Activated T-helper 1 cell treated with anti-CD3 and anti-CD28 coated beads, Interleukin-2, amount 50 U/mL, for 16 hours (primary cell): Measurements from ENCODE around the gene LRRC73.
A peak's percentile ranks its signal among the peaks of the same experiment; 100 is the strongest.
"Not testable (repeated sequence)": the region's sequence is repeated elsewhere in the genome, so short reads cannot be mapped to it uniquely, and the experiment has no call there.

Experiments
- DNase-seq, 2 donors: peaks; one replicate each; pipeline ENCODE4 v3.0.0-alpha.2; 2020; ENCODE audit warnings: low read depth in 1 of 2, low spot score in 1 of 2

The LRRC73 gene

GRCh38 chr6:43511824-43512415, 1.8 kb upstream of the LRRC73 start:
- DNase-seq = no peak

DNA sequence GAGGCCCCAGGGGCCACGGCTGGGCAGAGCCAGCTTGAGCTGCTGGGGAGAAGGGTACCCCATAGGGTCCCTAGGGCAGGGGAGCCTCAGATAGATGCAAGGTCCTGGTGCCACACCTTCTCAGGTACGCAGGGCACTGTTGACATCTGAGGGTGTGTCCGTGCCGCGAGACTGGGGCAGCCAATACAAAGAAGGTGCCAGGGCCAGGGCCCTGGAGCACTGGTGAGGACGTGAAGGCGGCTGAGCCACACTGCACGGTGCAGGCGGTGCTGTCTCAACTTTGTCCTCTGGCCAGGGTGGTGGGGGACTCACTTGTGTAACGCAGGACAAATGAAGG, 649 bp upstream of the LRRC73 start:
- DNase-seq = no peak

- no peak for DNase-seq
Observed at GRCh38 chr6:43509142-43509983, 783 bp downstream of the LRRC73 start.

- no peak for DNase-seq
Observed at GRCh38 chr6:43508481-43509141, 1.5 kb downstream of the LRRC73 start.

DNA sequence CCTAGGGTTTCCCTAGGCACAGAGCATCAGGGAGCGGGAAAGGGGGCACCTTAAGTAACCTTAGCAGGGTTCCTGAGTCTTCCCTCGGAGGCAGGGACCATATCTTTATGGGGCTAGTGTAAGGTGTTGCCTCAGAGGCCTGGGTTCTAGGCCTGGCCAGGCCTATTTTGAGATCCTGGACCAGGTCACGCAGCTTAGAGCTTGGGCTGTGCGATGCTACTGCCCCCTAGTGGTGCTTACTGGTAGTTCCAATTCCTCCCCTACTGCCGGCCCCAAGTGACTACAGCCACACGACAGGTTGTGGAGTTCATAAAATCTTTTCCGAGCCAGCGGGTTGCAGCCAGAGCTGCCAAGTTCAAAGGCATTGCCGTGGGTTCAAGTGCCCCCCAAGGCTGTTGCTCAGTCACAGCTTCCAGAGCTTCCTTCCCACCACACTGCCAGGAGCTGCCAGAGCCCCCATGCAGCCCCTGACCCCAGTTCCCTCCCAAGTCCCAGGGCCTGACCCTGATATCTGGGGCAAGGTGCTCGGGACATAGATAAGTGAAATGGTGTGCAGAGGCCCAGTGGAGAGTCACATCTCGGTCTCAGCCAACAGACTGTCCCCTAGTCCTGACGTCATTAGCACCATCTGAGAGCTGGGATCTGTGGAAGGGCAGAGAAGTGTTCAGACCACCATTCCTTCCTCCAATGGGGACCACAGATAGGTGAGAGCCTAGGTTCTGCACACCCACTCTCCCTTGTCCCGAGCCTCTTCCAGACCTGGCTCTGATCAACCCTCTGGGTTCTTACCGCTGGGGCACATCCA, 3.3 kb downstream of the LRRC73 start:
- DNase-seq = peak; percentile 61 to 68

- DNase-seq = no peak
Observed at GRCh38 chr6:43506171-43506570, 4.0 kb downstream of the LRRC73 start.

- DNase-seq = no peak
Observed at GRCh38 chr6:43505718-43506117, 4.4 kb downstream of the LRRC73 start.

- no peak for DNase-seq
Observed at GRCh38 chr6:43504756-43505593, 5.2 kb downstream of the LRRC73 start.

- DNase-seq = no peak
Observed at GRCh38 chr6:43503443-43503842, 6.7 kb downstream of the LRRC73 start.

DNA sequence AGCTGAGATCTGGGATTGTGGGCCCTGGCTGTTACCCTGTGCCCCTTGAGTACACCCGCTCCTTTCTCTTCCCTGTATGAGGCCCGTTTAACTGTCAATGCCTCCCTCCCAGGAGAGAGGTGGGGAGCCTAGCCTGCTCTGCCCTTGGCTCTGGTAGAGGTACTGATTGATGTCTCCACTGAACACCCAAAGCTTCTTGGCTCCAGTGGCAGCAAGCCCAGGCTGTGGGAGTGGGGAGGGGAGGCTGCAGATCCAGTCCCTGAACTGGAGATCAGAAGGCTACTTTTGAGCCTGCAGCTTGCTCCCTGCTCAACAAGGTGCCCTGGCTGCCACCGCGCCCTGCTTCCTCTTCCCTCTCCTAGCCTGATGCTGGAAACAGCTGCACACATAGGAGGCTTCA, 7.5 kb downstream of the LRRC73 start:
- DNase-seq = no peak

DNA sequence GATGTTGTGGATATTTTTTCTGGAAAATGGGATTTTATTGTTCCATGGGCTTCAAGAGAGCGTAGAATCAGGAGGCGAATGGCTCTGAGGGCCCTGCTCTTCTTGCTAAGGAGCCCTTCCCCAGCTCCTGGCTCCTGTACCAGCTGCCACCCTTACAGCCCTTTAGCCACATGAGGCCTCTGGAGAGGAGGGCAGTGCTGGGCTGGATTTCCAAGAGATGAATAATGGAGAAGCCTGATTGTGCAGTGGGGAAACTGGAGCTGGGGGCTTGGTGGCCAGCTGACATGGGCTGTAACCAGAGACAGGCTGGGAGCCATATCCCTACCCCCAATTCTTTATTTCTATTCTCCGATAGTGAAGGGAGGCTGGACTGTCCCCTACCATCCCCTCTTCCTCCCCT, 9.2 kb downstream of the LRRC73 start:
- no peak for DNase-seq

DNA sequence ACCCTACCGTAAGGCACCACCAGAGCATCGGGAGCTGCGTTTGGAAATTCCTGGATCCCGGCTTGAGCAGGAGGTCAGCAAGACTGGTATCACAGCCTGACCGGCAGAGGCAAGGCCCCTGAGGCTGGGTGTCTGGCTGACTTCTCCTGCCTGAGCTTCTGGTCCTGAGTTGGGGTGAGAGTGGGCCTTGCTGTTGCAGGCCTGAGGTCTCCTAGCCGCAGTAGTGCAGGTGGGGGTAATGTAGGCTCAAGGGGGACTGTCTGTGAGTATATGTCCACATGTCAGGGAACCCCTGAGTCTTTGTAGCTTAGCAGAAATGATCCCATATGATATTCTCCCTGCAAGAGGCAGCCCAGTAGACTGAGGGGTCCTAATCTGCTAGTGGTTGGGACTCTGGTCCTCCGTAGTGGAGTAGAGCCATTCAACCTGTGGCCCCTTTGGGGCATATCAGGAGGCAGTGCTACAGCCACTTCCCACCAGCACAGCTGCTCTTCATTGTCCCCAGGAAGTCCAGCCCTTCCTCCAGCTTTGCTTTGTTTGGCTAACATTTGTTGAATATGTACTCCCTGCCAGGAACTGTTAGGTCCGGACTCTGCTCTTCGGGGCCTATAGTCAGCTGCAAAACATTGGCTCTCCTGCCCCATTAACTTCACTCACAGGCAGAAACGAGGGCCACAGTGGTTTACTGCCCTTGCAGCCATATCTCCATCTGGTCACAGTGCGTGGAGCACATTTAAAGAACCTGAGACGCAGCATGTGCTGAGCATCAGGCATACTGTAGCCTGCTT, 10.9 kb downstream of the LRRC73 start:
- DNase-seq = no peak

GRCh38 chr6:43498291-43498690, 11.9 kb downstream of the LRRC73 start:
- not testable (repeated sequence) for DNase-seq

GRCh38 chr6:43497689-43498088, 12.5 kb downstream of the LRRC73 start:
- no peak for DNase-seq

DNA sequence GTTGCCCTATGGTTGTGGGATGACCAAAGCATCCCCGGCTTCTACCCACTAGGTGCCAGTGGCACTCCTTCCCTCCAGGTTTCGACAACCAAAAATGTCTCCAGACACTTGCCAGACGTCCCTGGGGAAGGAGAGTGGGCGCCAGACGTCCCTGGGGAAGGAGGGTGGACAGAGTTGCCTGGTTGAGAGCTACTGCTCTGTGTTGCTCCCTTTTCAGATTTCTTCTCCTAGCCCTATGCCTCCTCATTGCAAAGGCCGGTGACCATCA, 13.1 kb downstream of the LRRC73 start:
- DNase-seq = no peak

- DNase-seq = no peak
Observed at GRCh38 chr6:43496370-43497128, 13.6 kb downstream of the LRRC73 start.

- DNase-seq = no peak
Observed at GRCh38 chr6:43495409-43495941, 14.7 kb downstream of the LRRC73 start.

- DNase-seq = no peak
Observed at GRCh38 chr6:43494766-43495165, 15.4 kb downstream of the LRRC73 start.

DNA sequence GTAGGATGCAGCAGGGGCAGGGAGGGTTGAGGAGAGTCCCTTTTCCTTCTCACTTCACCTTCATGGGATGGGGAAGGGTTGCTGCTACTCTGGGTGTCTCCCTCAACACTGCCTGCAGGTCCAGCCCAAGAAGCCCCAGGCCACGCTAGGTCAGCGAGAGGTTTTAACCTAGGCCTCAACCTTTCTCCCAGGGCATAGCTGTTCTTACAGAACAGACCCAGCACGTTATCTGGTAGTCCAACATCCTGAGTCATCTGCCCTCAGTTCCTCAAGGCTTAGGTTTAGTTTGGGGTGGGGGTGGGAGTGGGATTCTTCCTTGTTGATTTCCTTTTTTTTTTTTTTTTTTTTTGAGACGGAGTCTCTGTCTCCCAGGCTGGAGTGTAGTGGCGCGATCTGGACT, 15.8 kb downstream of the LRRC73 start:
- no peak for DNase-seq
